Measurements from ENCODE around the gene NPHP4. TPM values are rescaled to one million over a fixed set of nuclear protein-coding genes. Genes with fewer than 3 reads are reported as not detected.

Gene NPHP4
- total and polyA plus RNA-seq, 2 donors, result 2.5 to 4.2 TPM

GRCh38 chr1:5962265-5963105, 29.7 kb downstream of the NPHP4 start:
- no peaks in the 10 kb centered on the region for H3K9me3 ChIP-seq (ENCODE audit: control insufficient read depth in 2 of 2, insufficient read depth in 1 of 2, low read length in 1 of 2)
- H3K36me3 ChIP-seq (ENCODE audit: control insufficient read depth in 2 of 2, insufficient read depth in 2 of 2, low read length in 1 of 2), result peaks cover 5 to 35% of the 10 kb centered on the region in 2 donors
- H3K4me3 ChIP-seq (ENCODE audit: low read length in 2 of 2), result no peak overlapping the region
- no peaks in the 10 kb centered on the region for H3K27me3 ChIP-seq (ENCODE audit: control insufficient read depth in 2 of 2, insufficient read depth in 1 of 2, low read length in 1 of 2)
- H3K27ac ChIP-seq (ENCODE audit: low read depth in 1 of 2, low read length in 1 of 2), result no peak overlapping the region
- H3K4me1 ChIP-seq (ENCODE audit: control insufficient read depth in 2 of 2, insufficient read depth in 2 of 2, low read length in 2 of 2), result no peaks in the 10 kb centered on the region
- DNase-seq (ENCODE audit: low read depth in 6 of 9, low spot score in 9 of 9), result no peak
- 90% methylated on average over 24 of the region's 24 CpGs for WGBS

DNA sequence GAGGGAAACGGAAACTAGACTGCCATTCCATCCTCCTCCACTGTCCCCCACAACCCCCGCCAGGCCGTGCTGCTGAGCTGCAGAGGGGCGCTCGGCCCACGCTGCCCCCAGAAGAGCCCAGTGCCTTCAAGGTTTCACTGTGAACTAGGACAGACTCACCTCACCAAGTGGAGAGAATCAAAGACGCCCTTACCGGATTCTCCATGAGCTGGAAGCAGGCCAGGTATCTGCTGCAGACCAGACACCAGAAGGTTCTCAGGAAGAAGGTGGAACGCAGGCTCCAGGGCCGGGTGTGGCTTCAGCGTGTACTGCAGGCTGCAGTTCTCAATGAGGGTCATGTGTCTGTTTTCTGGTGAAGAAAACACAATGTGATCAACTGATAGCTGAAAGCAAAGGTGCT, 30.6 kb downstream of the NPHP4 start:
- no peaks in the 10 kb centered on the region for H3K27me3 ChIP-seq (ENCODE audit: control insufficient read depth in 2 of 2, insufficient read depth in 1 of 2, low read length in 1 of 2)
- DNase-seq (ENCODE audit: low read depth in 6 of 9, low spot score in 9 of 9), result no peak
- 96% methylated on average over 11 of the region's 11 CpGs for WGBS
- peaks cover under 1 to 27% of the 10 kb centered on the region in 2 donors for H3K36me3 ChIP-seq (ENCODE audit: control insufficient read depth in 2 of 2, insufficient read depth in 2 of 2, low read length in 1 of 2)
- no peaks in the 10 kb centered on the region for H3K9me3 ChIP-seq (ENCODE audit: control insufficient read depth in 2 of 2, insufficient read depth in 1 of 2, low read length in 1 of 2)
- no peak overlapping the region for H3K27ac ChIP-seq (ENCODE audit: low read depth in 1 of 2, low read length in 1 of 2)
- H3K4me3 ChIP-seq (ENCODE audit: low read length in 2 of 2), result no peak overlapping the region
- H3K4me1 ChIP-seq (ENCODE audit: control insufficient read depth in 2 of 2, insufficient read depth in 2 of 2, low read length in 2 of 2), result no peaks in the 10 kb centered on the region

GRCh38 chr1:5960336-5960735, 31.9 kb downstream of the NPHP4 start:
- Histone ChIP-seq H3K9me3 (ENCODE audit: control insufficient read depth in 2 of 2, insufficient read depth in 1 of 2, low read length in 1 of 2) (no peaks in the 10 kb centered on the region), H3K4me3 (ENCODE audit: low read length in 2 of 2) (no peak overlapping the region), H3K36me3 (ENCODE audit: control insufficient read depth in 2 of 2, insufficient read depth in 2 of 2, low read length in 1 of 2) (peaks cover 2 to 23% of the 10 kb centered on the region in 2 donors), H3K4me1 (ENCODE audit: control insufficient read depth in 2 of 2, insufficient read depth in 2 of 2, low read length in 2 of 2) (no peaks in the 10 kb centered on the region), H3K27ac (ENCODE audit: low read depth in 1 of 2, low read length in 1 of 2) (no peak overlapping the region), H3K27me3 (ENCODE audit: control insufficient read depth in 2 of 2, insufficient read depth in 1 of 2, low read length in 1 of 2) (no peaks in the 10 kb centered on the region)
- no peak for DNase-seq (ENCODE audit: low read depth in 6 of 9, low spot score in 9 of 9)
- WGBS, result 97% methylated on average over 7 of the region's 7 CpGs

GRCh38 chr1:5959667-5960230, 32.5 kb downstream of the NPHP4 start:
- DNase-seq (ENCODE audit: low read depth in 6 of 9, low spot score in 9 of 9), result no peak
- Histone ChIP-seq H3K4me3 (ENCODE audit: low read length in 2 of 2) (no peak overlapping the region), H3K27ac (ENCODE audit: low read depth in 1 of 2, low read length in 1 of 2) (no peak overlapping the region), H3K9me3 (ENCODE audit: control insufficient read depth in 2 of 2, insufficient read depth in 1 of 2, low read length in 1 of 2) (no peaks in the 10 kb centered on the region), H3K4me1 (ENCODE audit: control insufficient read depth in 2 of 2, insufficient read depth in 2 of 2, low read length in 2 of 2) (no peaks in the 10 kb centered on the region), H3K27me3 (ENCODE audit: control insufficient read depth in 2 of 2, insufficient read depth in 1 of 2, low read length in 1 of 2) (no peaks in the 10 kb centered on the region), H3K36me3 (ENCODE audit: control insufficient read depth in 2 of 2, insufficient read depth in 2 of 2, low read length in 1 of 2) (peaks cover 5 to 26% of the 10 kb centered on the region in 2 donors)
- WGBS, result 98% methylated on average over 9 of the region's 9 CpGs

GRCh38 chr1:5959087-5959486, 33.1 kb downstream of the NPHP4 start:
- no peaks in the 10 kb centered on the region for H3K4me1 ChIP-seq (ENCODE audit: control insufficient read depth in 2 of 2, insufficient read depth in 2 of 2, low read length in 2 of 2)
- no peak overlapping the region for H3K27ac ChIP-seq (ENCODE audit: low read depth in 1 of 2, low read length in 1 of 2)
- H3K36me3 ChIP-seq (ENCODE audit: control insufficient read depth in 2 of 2, insufficient read depth in 2 of 2, low read length in 1 of 2), result peaks cover 5 to 26% of the 10 kb centered on the region in 2 donors
- WGBS, result 94% methylated on average over 13 of the region's 13 CpGs
- no peaks in the 10 kb centered on the region for H3K27me3 ChIP-seq (ENCODE audit: control insufficient read depth in 2 of 2, insufficient read depth in 1 of 2, low read length in 1 of 2)
- DNase-seq (ENCODE audit: low read depth in 6 of 9, low spot score in 9 of 9), result no peak
- no peaks in the 10 kb centered on the region for H3K9me3 ChIP-seq (ENCODE audit: control insufficient read depth in 2 of 2, insufficient read depth in 1 of 2, low read length in 1 of 2)
- H3K4me3 ChIP-seq (ENCODE audit: low read length in 2 of 2), result no peak overlapping the region

GRCh38 chr1:5956022-5956830, 36.0 kb downstream of the NPHP4 start:
- Histone ChIP-seq H3K36me3 (ENCODE audit: control insufficient read depth in 2 of 2, insufficient read depth in 2 of 2, low read length in 1 of 2) (peaks cover 5 to 13% of the 10 kb centered on the region in 2 donors), H3K4me3 (ENCODE audit: low read length in 2 of 2) (no peak overlapping the region), H3K27me3 (ENCODE audit: control insufficient read depth in 2 of 2, insufficient read depth in 1 of 2, low read length in 1 of 2) (no peaks in the 10 kb centered on the region), H3K9me3 (ENCODE audit: control insufficient read depth in 2 of 2, insufficient read depth in 1 of 2, low read length in 1 of 2) (no peaks in the 10 kb centered on the region), H3K4me1 (ENCODE audit: control insufficient read depth in 2 of 2, insufficient read depth in 2 of 2, low read length in 2 of 2) (no peaks in the 10 kb centered on the region), H3K27ac (ENCODE audit: low read depth in 1 of 2, low read length in 1 of 2) (no peak overlapping the region)
- DNase-seq (ENCODE audit: low read depth in 6 of 9, low spot score in 9 of 9), result no peak
- WGBS, result 96% methylated on average over 10 of the region's 10 CpGs

- H3K36me3 ChIP-seq (ENCODE audit: control insufficient read depth in 2 of 2, insufficient read depth in 2 of 2, low read length in 1 of 2), result peaks cover 5 to 15% of the 10 kb centered on the region in 2 donors
- no peak for DNase-seq (ENCODE audit: low read depth in 6 of 9, low spot score in 9 of 9)
These were observed 36.7 kb downstream of the NPHP4 start for GRCh38 chr1:5955479-5955977.

DNA sequence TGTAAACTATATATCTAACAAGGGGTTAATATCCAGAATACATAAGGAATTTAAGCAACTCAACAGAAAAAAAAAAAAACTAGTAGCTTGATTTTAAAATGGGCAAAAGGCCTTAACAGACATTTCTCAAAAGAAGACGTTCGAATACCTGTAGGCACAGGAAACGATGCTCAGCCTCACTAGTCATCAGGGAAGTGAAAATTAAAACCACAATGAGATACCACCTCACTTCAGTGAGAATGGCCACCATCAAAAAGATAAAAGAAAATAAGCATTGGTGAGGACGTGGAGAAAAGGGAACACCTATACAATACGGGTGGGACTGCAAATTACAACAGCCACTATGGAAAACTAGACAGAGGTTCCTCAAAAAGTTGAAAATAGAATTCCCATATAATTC, 37.3 kb downstream of the NPHP4 start:
- 35% methylated on average over 5 of the region's 5 CpGs for WGBS

More at GRCh38 chr1:5955479-5955977, 36.7 kb downstream of the NPHP4 start:
- no peaks in the 10 kb centered on the region for H3K4me1 ChIP-seq (ENCODE audit: control insufficient read depth in 2 of 2, insufficient read depth in 2 of 2, low read length in 2 of 2)
- 97% methylated on average over 10 of the region's 10 CpGs for WGBS
- no peak overlapping the region for H3K27ac ChIP-seq (ENCODE audit: low read depth in 1 of 2, low read length in 1 of 2)
- no peaks in the 10 kb centered on the region for H3K27me3 ChIP-seq (ENCODE audit: control insufficient read depth in 2 of 2, insufficient read depth in 1 of 2, low read length in 1 of 2)
- H3K4me3 ChIP-seq (ENCODE audit: low read length in 2 of 2), result no peak overlapping the region
- H3K9me3 ChIP-seq (ENCODE audit: control insufficient read depth in 2 of 2, insufficient read depth in 1 of 2, low read length in 1 of 2), result no peaks in the 10 kb centered on the region

GRCh38 chr1:5953386-5953785, 38.8 kb downstream of the NPHP4 start:
- DNase-seq (ENCODE audit: low read depth in 6 of 9, low spot score in 9 of 9), result no peak
- 97% methylated on average over 11 of the region's 11 CpGs for WGBS

More for the DNA sequence above, 37.3 kb downstream of the NPHP4 start:
- H3K27ac ChIP-seq (ENCODE audit: low read depth in 1 of 2, low read length in 1 of 2), result no peak overlapping the region
- DNase-seq (ENCODE audit: low read depth in 6 of 9, low spot score in 9 of 9), result no peak
- H3K27me3 ChIP-seq (ENCODE audit: control insufficient read depth in 2 of 2, insufficient read depth in 1 of 2, low read length in 1 of 2), result no peaks in the 10 kb centered on the region
- no peaks in the 10 kb centered on the region for H3K4me1 ChIP-seq (ENCODE audit: control insufficient read depth in 2 of 2, insufficient read depth in 2 of 2, low read length in 2 of 2)
- H3K4me3 ChIP-seq (ENCODE audit: low read length in 2 of 2), result no peak overlapping the region
- H3K36me3 ChIP-seq (ENCODE audit: control insufficient read depth in 2 of 2, insufficient read depth in 2 of 2, low read length in 1 of 2), result peaks cover 5 to 9% of the 10 kb centered on the region in 2 donors
- no peaks in the 10 kb centered on the region for H3K9me3 ChIP-seq (ENCODE audit: control insufficient read depth in 2 of 2, insufficient read depth in 1 of 2, low read length in 1 of 2)

More at GRCh38 chr1:5953386-5953785, 38.8 kb downstream of the NPHP4 start:
- H3K36me3 ChIP-seq (ENCODE audit: control insufficient read depth in 2 of 2, insufficient read depth in 2 of 2, low read length in 1 of 2), result peaks cover 5 to 8% of the 10 kb centered on the region in 2 donors
- no peak overlapping the region for H3K27ac ChIP-seq (ENCODE audit: low read depth in 1 of 2, low read length in 1 of 2)
- no peak overlapping the region for H3K4me3 ChIP-seq (ENCODE audit: low read length in 2 of 2)
- H3K9me3 ChIP-seq (ENCODE audit: control insufficient read depth in 2 of 2, insufficient read depth in 1 of 2, low read length in 1 of 2), result no peaks in the 10 kb centered on the region
- no peaks in the 10 kb centered on the region for H3K27me3 ChIP-seq (ENCODE audit: control insufficient read depth in 2 of 2, insufficient read depth in 1 of 2, low read length in 1 of 2)
- H3K4me1 ChIP-seq (ENCODE audit: control insufficient read depth in 2 of 2, insufficient read depth in 2 of 2, low read length in 2 of 2), result no peaks in the 10 kb centered on the region

Measured in thymus (tissue), 11 donors.